ENCODE measurements around the gene HOATZ. TPM values are rescaled to one million over a fixed set of nuclear protein-coding genes. Genes with fewer than 3 reads are reported as not detected.

The HOATZ gene
- total RNA-seq, 1 donor from 2014 or later: 0.43 TPM

GRCh38 chr11:111469200-111469599 is 45.4 kb upstream of the HOATZ start:
- H3K9me3 Mint-ChIP-seq (ENCODE audit: unreplicated experiment): no peaks in the 10 kb centered on the region
- Histone ChIP-seq H2AFZ (ENCODE audit: low read depth, low read length) (no peak overlapping the region), H3K36me3 (ENCODE audit: insufficient read depth, low read length) (no peaks in the 10 kb centered on the region), H3K4me3 (ENCODE audit: insufficient read depth, low read depth, low read length) (no peak overlapping the region), H3K4me2 (ENCODE audit: low read length) (no peak overlapping the region), H3K9ac (ENCODE audit: low read length) (no peak overlapping the region), H3K79me2 (ENCODE audit: insufficient read depth, low read length) (no peaks in the 10 kb centered on the region), H3K27ac (ENCODE audit: low read depth, low read length) (no peak overlapping the region), H3K4me1 (ENCODE audit: insufficient read depth, low read length) (no peaks in the 10 kb centered on the region), H3K9me3 (ENCODE audit: insufficient read depth, low read depth, low read length) (no peaks in the 10 kb centered on the region), H3K27me3 (ENCODE audit: insufficient read depth, low read length) (no peaks in the 10 kb centered on the region), H4K20me1 (ENCODE audit: insufficient read depth, low read length) (no peaks in the 10 kb centered on the region)
- DNase-seq (ENCODE audit: low read depth) (peak; percentile 2), FAIRE-seq (no peak)
- no peak overlapping the region for H3K4me3 Mint-ChIP-seq (ENCODE audit: unreplicated experiment)
- TF ChIP-seq CTCF (IDR thresholded peaks at IDR 0.05; ENCODE audit: insufficient read depth, low read depth, low read length): no peak
- TF ChIP-seq EZH2 (IDR thresholded peaks at IDR 0.05; ENCODE audit: insufficient read depth, low read length): no peak
- H3K36me3 Mint-ChIP-seq (ENCODE audit: low read depth, unreplicated experiment): no peaks in the 10 kb centered on the region
- no peaks in the 10 kb centered on the region for H3K27me3 Mint-ChIP-seq (ENCODE audit: low read depth, unreplicated experiment)
- H3K27ac Mint-ChIP-seq (ENCODE audit: unreplicated experiment): no peak overlapping the region
- H3K4me1 Mint-ChIP-seq (ENCODE audit: low read depth, unreplicated experiment): peaks cover 15% of the 10 kb centered on the region

- no peaks in the 10 kb centered on the region for H3K27me3 Mint-ChIP-seq (ENCODE audit: low read depth, unreplicated experiment)
- Histone ChIP-seq H3K9me3 (ENCODE audit: insufficient read depth, low read depth, low read length) (no peaks in the 10 kb centered on the region), H3K27me3 (ENCODE audit: insufficient read depth, low read length) (no peaks in the 10 kb centered on the region), H3K79me2 (ENCODE audit: insufficient read depth, low read length) (no peaks in the 10 kb centered on the region), H3K4me3 (ENCODE audit: insufficient read depth, low read depth, low read length) (no peak overlapping the region), H3K36me3 (ENCODE audit: insufficient read depth, low read length) (no peaks in the 10 kb centered on the region), H3K27ac (ENCODE audit: low read depth, low read length) (no peak overlapping the region), H3K4me1 (ENCODE audit: insufficient read depth, low read length) (no peaks in the 10 kb centered on the region), H2AFZ (ENCODE audit: low read depth, low read length) (no peak overlapping the region), H4K20me1 (ENCODE audit: insufficient read depth, low read length) (no peaks in the 10 kb centered on the region), H3K9ac (ENCODE audit: low read length) (no peak overlapping the region), H3K4me2 (ENCODE audit: low read length) (no peak overlapping the region)
- H3K9me3 Mint-ChIP-seq (ENCODE audit: unreplicated experiment): no peaks in the 10 kb centered on the region
- FAIRE-seq: no peak
- TF ChIP-seq CTCF (IDR thresholded peaks at IDR 0.05; ENCODE audit: insufficient read depth, low read depth, low read length): no peak
- no peak for TF ChIP-seq EZH2 (IDR thresholded peaks at IDR 0.05; ENCODE audit: insufficient read depth, low read length)
- H3K36me3 Mint-ChIP-seq (ENCODE audit: low read depth, unreplicated experiment): no peaks in the 10 kb centered on the region
- DNase-seq (ENCODE audit: low read depth): no peak
- H3K27ac Mint-ChIP-seq (ENCODE audit: unreplicated experiment): no peak overlapping the region
- H3K4me1 Mint-ChIP-seq (ENCODE audit: low read depth, unreplicated experiment): peaks cover 6% of the 10 kb centered on the region
- no peak overlapping the region for H3K4me3 Mint-ChIP-seq (ENCODE audit: unreplicated experiment)
Observed at GRCh38 chr11:111472228-111472627, 42.4 kb upstream of the HOATZ start.

GRCh38 chr11:111474432-111474831 is 40.1 kb upstream of the HOATZ start:
- Mint-ChIP-seq H3K4me3 (ENCODE audit: unreplicated experiment) (no peak overlapping the region), H3K9me3 (ENCODE audit: unreplicated experiment) (no peaks in the 10 kb centered on the region), H3K27ac (ENCODE audit: unreplicated experiment) (no peak overlapping the region), H3K4me1 (ENCODE audit: low read depth, unreplicated experiment) (peaks cover under 1% of the 10 kb centered on the region), H3K36me3 (ENCODE audit: low read depth, unreplicated experiment) (no peaks in the 10 kb centered on the region), H3K27me3 (ENCODE audit: low read depth, unreplicated experiment) (no peaks in the 10 kb centered on the region)
- Histone ChIP-seq H3K27me3 (ENCODE audit: insufficient read depth, low read length) (no peaks in the 10 kb centered on the region), H3K36me3 (ENCODE audit: insufficient read depth, low read length) (no peaks in the 10 kb centered on the region), H2AFZ (ENCODE audit: low read depth, low read length) (no peak overlapping the region), H3K4me1 (ENCODE audit: insufficient read depth, low read length) (no peaks in the 10 kb centered on the region), H3K4me2 (ENCODE audit: low read length) (no peak overlapping the region), H3K27ac (ENCODE audit: low read depth, low read length) (no peak overlapping the region), H3K4me3 (ENCODE audit: insufficient read depth, low read depth, low read length) (no peak overlapping the region), H3K79me2 (ENCODE audit: insufficient read depth, low read length) (no peaks in the 10 kb centered on the region), H4K20me1 (ENCODE audit: insufficient read depth, low read length) (no peaks in the 10 kb centered on the region), H3K9ac (ENCODE audit: low read length) (no peak overlapping the region), H3K9me3 (ENCODE audit: insufficient read depth, low read depth, low read length) (no peaks in the 10 kb centered on the region)
- FAIRE-seq (peak; percentile 52), DNase-seq (ENCODE audit: low read depth) (no peak)
- no peak for TF ChIP-seq CTCF (IDR thresholded peaks at IDR 0.05; ENCODE audit: insufficient read depth, low read depth, low read length)
- TF ChIP-seq EZH2 (IDR thresholded peaks at IDR 0.05; ENCODE audit: insufficient read depth, low read length): no peak

Measured in astrocyte (in vitro differentiated cells and primary cell).